Gastroesophageal sphincter (tissue), 3 donors: ENCODE measurements around the gene DNA2.

ENCODE experiments used
- CTCF ChIP-seq, 4 experiments: fragments of 200-600 bp in 2 of 4; fragments of 450-650 bp in 2 of 4; sonication (generic) in 1 of 4; IDR thresholded peaks; one replicate each; pipeline ENCODE4 v1.5.1; 2017 to 2019; ENCODE audit warnings: antibody characterized with exemption in 4 of 4, mild to moderate bottlenecking in 2 of 4, moderate library complexity in 2 of 4
- POLR2A ChIP-seq, 2 donors: fragments of 450-650 bp; IDR thresholded peaks; one replicate each; pipeline ENCODE4 v1.6.1; 2017; ENCODE audit warnings: antibody characterized with exemption in 2 of 2, mild to moderate bottlenecking in 2 of 2, moderate library complexity in 1 of 2
- POLR2AphosphoS5 ChIP-seq: sonication (generic); formaldehyde crosslinking; IDR thresholded peaks from one replicate; pipeline ENCODE4 v1.6.1; 2017; ENCODE audit warnings: antibody characterized with exemption

- TF ChIP-seq CTCF (IDR thresholded peaks at IDR 0.05) (no peak), POLR2AphosphoS5 (no peak), POLR2A (IDR thresholded peaks at IDR 0.05) (no peak)
Observed at GRCh38 chr10:68517188-68517587, 45.4 kb upstream of the DNA2 start.
